HG02938 (cell line): Measurements from ENCODE around the gene LPIN1.

ENCODE experiments used
- ATAC-seq: cut with Tn5 transposase; IDR thresholded peaks from one replicate; pipeline ENCODE4 v1.9.1; 2021; ENCODE audit warnings: mild to moderate bottlenecking, moderate library complexity; ENCODE audit not compliant: unreplicated experiment

Gene LPIN1

GRCh38 chr2:11746376-11746806 is at the start of gene LPIN1:
TSS of gene LPIN1 (plus strand) at chr2:11746632. CDS start at chr2:11765542, 18,910 bp downstream.
- peak; percentile 35 for ATAC-seq

GRCh38 chr2:11696736-11697102 is 49.7 kb upstream of the LPIN1 start:
- ATAC-seq: no peak

GRCh38 chr2:11697103-11697871 is 49.1 kb upstream of the LPIN1 start:
- no peak for ATAC-seq

GRCh38 chr2:11698009-11698922 is 48.2 kb upstream of the LPIN1 start:
- ATAC-seq: no peak

GRCh38 chr2:11699686-11700670 is 46.5 kb upstream of the LPIN1 start:
- ATAC-seq: no peak

GRCh38 chr2:11701206-11701605 is 45.2 kb upstream of the LPIN1 start:
- no peak for ATAC-seq

- no peak for ATAC-seq
Measured at GRCh38 chr2:11701751-11702301, 44.6 kb upstream of the LPIN1 start.

- no peak for ATAC-seq
Measured at GRCh38 chr2:11702946-11703345, 43.5 kb upstream of the LPIN1 start.

- ATAC-seq: no peak
Measured at GRCh38 chr2:11703700-11704099, 42.7 kb upstream of the LPIN1 start.

- no peak for ATAC-seq
Measured at GRCh38 chr2:11705063-11705462, 41.4 kb upstream of the LPIN1 start.

GRCh38 chr2:11705711-11706110 is 40.7 kb upstream of the LPIN1 start:
- no peak for ATAC-seq

GRCh38 chr2:11708106-11708505 is 38.3 kb upstream of the LPIN1 start:
- no peak for ATAC-seq

GRCh38 chr2:11709293-11709692 is 37.1 kb upstream of the LPIN1 start:
- no peak for ATAC-seq

GRCh38 chr2:11710210-11710609 is 36.2 kb upstream of the LPIN1 start:
- no peak for ATAC-seq

GRCh38 chr2:11710632-11711353 is 35.6 kb upstream of the LPIN1 start:
- no peak for ATAC-seq

GRCh38 chr2:11711354-11711716 is 35.1 kb upstream of the LPIN1 start:
- ATAC-seq: no peak

- no peak for ATAC-seq
Measured at GRCh38 chr2:11711751-11712150, 34.7 kb upstream of the LPIN1 start.

- ATAC-seq: no peak
Measured at GRCh38 chr2:11712866-11713265, 33.6 kb upstream of the LPIN1 start.

GRCh38 chr2:11713815-11714214 is 32.6 kb upstream of the LPIN1 start:
- ATAC-seq: no peak
